ENCODE data around the gene NTPCR. TPM values are rescaled to one million over a fixed set of nuclear protein-coding genes. Genes with fewer than 3 reads are reported as not detected.

Gene NTPCR
- polyA plus RNA-seq, 1 donor (not counting 4 experiments of a cell fraction or from before 2014, with no cell fraction given), result 40.0 TPM

DNA sequence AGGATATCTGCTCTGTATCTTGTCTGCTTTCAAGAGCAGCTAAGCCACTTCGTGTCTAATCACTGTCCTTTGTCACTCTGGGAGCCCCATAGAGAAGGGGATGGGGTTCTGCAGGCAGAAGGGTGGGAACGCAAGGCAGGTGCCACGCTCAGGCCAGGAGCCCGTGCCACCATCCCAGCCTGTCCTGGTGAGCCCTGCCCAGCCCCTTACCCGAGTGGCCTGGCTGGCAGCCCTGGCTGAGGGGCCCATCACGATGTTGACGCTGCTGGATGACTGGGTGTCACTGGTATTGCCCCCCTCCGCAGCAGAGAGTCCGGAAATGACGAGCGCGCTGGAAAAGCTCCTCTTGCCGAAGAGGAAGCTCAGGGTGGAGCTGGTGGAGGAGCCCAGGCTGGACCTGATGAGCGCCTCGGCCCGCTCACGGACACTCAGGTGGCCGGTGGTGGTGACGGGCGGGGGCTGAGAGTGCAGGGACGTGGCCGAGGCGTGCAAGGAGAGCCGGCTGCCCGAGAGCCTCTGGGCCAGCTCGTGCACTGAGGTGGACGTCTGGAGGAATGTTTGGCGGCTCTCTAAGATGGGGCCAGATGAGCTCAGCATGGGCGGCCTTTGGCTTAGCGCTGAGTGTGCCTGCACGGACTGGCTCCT lies 35.6 kb downstream of the NTPCR start:
- no peak for TF ChIP-seq EZH2 (IDR thresholded peaks at IDR 0.05; ENCODE audit: low read length)
- TF ChIP-seq, protein P1, sequence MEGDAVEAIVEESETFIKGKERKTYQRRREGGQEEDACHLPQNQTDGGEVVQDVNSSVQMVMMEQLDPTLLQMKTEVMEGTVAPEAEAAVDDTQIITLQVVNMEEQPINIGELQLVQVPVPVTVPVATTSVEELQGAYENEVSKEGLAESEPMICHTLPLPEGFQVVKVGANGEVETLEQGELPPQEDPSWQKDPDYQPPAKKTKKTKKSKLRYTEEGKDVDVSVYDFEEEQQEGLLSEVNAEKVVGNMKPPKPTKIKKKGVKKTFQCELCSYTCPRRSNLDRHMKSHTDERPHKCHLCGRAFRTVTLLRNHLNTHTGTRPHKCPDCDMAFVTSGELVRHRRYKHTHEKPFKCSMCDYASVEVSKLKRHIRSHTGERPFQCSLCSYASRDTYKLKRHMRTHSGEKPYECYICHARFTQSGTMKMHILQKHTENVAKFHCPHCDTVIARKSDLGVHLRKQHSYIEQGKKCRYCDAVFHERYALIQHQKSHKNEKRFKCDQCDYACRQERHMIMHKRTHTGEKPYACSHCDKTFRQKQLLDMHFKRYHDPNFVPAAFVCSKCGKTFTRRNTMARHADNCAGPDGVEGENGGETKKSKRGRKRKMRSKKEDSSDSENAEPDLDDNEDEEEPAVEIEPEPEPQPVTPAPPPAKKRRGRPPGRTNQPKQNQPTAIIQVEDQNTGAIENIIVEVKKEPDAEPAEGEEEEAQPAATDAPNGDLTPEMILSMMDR (optimal IDR thresholded peaks at IDR 0.05 in 1 of 3, IDR thresholded peaks at IDR 0.05 in 1 of 3, conservative IDR thresholded peaks at IDR 0.05 in 1 of 3; ENCODE audit: extremely low read depth in 1 of 3, insufficient read depth in 2 of 3, low read length in 3 of 3), result no peak
- Histone ChIP-seq H3K9ac (ENCODE audit: control insufficient read depth, extremely low read depth, insufficient read depth, low read length) (no peak overlapping the region), H3K4me2 (ENCODE audit: control insufficient read depth, extremely low read depth, insufficient read depth, low read depth, low read length) (no peak overlapping the region), H3K27me3 (ENCODE audit: control insufficient read depth, extremely low read depth, insufficient read depth, low read length) (no peaks in the 10 kb centered on the region), H3K4me1 (ENCODE audit: control insufficient read depth, extremely low read depth, insufficient read depth, low read length) (peaks cover 15% of the 10 kb centered on the region), H3K4me3 (ENCODE audit: control insufficient read depth in 2 of 3, extremely low read depth in 1 of 3, insufficient read depth in 2 of 3, low read depth in 1 of 3, low read length in 3 of 3) (no peak overlapping the region), H3K79me2 (ENCODE audit: control insufficient read depth, insufficient read depth, low read length) (no peaks in the 10 kb centered on the region), H3K9me1 (ENCODE audit: control insufficient read depth, extremely low read depth, insufficient read depth, low read length) (no peaks in the 10 kb centered on the region), H3K27ac (ENCODE audit: control insufficient read depth, insufficient read depth, low read length) (no peak overlapping the region), H3K9me3 (ENCODE audit: control insufficient read depth, low read depth, low read length) (no peaks in the 10 kb centered on the region), H3K36me3 (ENCODE audit: control insufficient read depth in 2 of 2, extremely low read depth in 1 of 2, insufficient read depth in 2 of 2, low read length in 2 of 2) (peaks cover 8 to 13% of the 10 kb centered on the region in 2 experiments), H2AFZ (ENCODE audit: control insufficient read depth, low read length) (no peak overlapping the region), H4K20me1 (ENCODE audit: control insufficient read depth, extremely low read depth, insufficient read depth, low read length) (no peaks in the 10 kb centered on the region)
- dilution Hi-C loops (cut with MboI; ENCODE audit: extremely low pct_ligation_motif_present, low sequenced_read_pairs), result no loop called here
- DNase-seq (ENCODE audit: low read depth, low spot score), result no peak
- no peak for FAIRE-seq

DNA sequence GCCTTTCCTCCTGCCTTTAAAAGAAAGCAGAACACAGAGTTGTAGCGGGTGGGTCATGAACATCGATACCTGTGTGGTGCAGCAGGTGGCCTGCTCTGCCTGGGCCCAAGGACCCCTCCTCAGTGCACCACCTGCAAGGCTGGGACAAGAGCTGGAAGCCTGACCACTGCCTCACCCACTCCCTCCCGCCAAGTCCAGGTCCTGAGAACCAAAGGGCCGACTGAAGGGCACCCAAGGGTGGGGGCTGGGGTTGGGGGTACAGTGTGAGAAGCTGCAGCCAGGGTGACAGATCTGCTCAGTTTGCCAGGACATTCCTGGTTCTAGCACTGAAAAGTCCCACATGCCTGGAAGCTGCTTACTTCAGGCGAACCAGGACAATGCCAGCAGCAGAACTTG lies 36.1 kb downstream of the NTPCR start:
- Histone ChIP-seq H2AFZ (ENCODE audit: control insufficient read depth, low read length) (no peak overlapping the region), H3K27me3 (ENCODE audit: control insufficient read depth, extremely low read depth, insufficient read depth, low read length) (no peaks in the 10 kb centered on the region), H3K4me1 (ENCODE audit: control insufficient read depth, extremely low read depth, insufficient read depth, low read length) (peaks cover 13% of the 10 kb centered on the region), H3K27ac (ENCODE audit: control insufficient read depth, insufficient read depth, low read length) (no peak overlapping the region), H3K79me2 (ENCODE audit: control insufficient read depth, insufficient read depth, low read length) (no peaks in the 10 kb centered on the region), H3K4me3 (ENCODE audit: control insufficient read depth in 2 of 3, extremely low read depth in 1 of 3, insufficient read depth in 2 of 3, low read depth in 1 of 3, low read length in 3 of 3) (no peak overlapping the region), H3K9ac (ENCODE audit: control insufficient read depth, extremely low read depth, insufficient read depth, low read length) (no peak overlapping the region), H3K9me1 (ENCODE audit: control insufficient read depth, extremely low read depth, insufficient read depth, low read length) (no peaks in the 10 kb centered on the region), H3K36me3 (ENCODE audit: control insufficient read depth in 2 of 2, extremely low read depth in 1 of 2, insufficient read depth in 2 of 2, low read length in 2 of 2) (peaks cover 8 to 13% of the 10 kb centered on the region in 2 experiments), H3K9me3 (ENCODE audit: control insufficient read depth, low read depth, low read length) (no peaks in the 10 kb centered on the region), H3K4me2 (ENCODE audit: control insufficient read depth, extremely low read depth, insufficient read depth, low read depth, low read length) (no peak overlapping the region), H4K20me1 (ENCODE audit: control insufficient read depth, extremely low read depth, insufficient read depth, low read length) (no peaks in the 10 kb centered on the region)
- no peak for DNase-seq (ENCODE audit: low read depth, low spot score)
- FAIRE-seq, result no peak
- dilution Hi-C loops (cut with MboI; ENCODE audit: extremely low pct_ligation_motif_present, low sequenced_read_pairs), result no loop called here
- TF ChIP-seq, protein P1 (optimal IDR thresholded peaks at IDR 0.05 in 1 of 3, IDR thresholded peaks at IDR 0.05 in 1 of 3, conservative IDR thresholded peaks at IDR 0.05 in 1 of 3; ENCODE audit: extremely low read depth in 1 of 3, insufficient read depth in 2 of 3, low read length in 3 of 3), result no peak
- TF ChIP-seq EZH2 (IDR thresholded peaks at IDR 0.05; ENCODE audit: low read length), result no peak
